Loucy (cell line): ENCODE data around the gene CREG2.
A peak's percentile ranks its signal among the peaks of the same experiment; 100 is the strongest.

Experiments
- H2AFZ ChIP-seq: fragments of 200-600 bp; sonication (generic); 2 replicates; pipeline ENCODE4 v1.6.0; 2016; ENCODE audit warnings: antibody characterized with exemption, mild to moderate bottlenecking, low read length, moderate library complexity
- H3F3A ChIP-seq: fragments of 200-600 bp; 2 replicates; pipeline ENCODE4 v1.6.0; 2016; ENCODE audit warnings: antibody characterized with exemption, low read depth, mild to moderate bottlenecking
- H3K27me3 ChIP-seq: fragments of 200-600 bp; sonication (generic); 2 replicates; pipeline ENCODE4 v1.6.1; 2014; ENCODE audit warnings: low read length, mild to moderate bottlenecking; ENCODE audit not compliant: insufficient read depth, poor library complexity, severe bottlenecking
- H3K36me3 ChIP-seq: fragments of 200-600 bp; sonication (generic); 2 replicates; pipeline ENCODE4 v1.6.1; 2016; ENCODE audit warnings: low read length; ENCODE audit not compliant: insufficient read depth
- H3K4me1 ChIP-seq: fragments of 200-600 bp; sonication (generic); 2 replicates; pipeline ENCODE4 v1.5.1; 2014; ENCODE audit warnings: low read length, mild to moderate bottlenecking; ENCODE audit not compliant: insufficient read depth, poor library complexity, severe bottlenecking
- H3K4me2 ChIP-seq: fragments of 200-600 bp; sonication (generic); 2 replicates; pipeline ENCODE4 v1.6.0; 2014; ENCODE audit warnings: antibody characterized with exemption, low read length, low read depth, mild to moderate bottlenecking; ENCODE audit not compliant: poor library complexity, severe bottlenecking
- H3K4me3 ChIP-seq: fragments of 200-600 bp; sonication (generic); 2 replicates; pipeline ENCODE4 v1.5.1; 2014; ENCODE audit warnings: low read length, mild to moderate bottlenecking, mixed read lengths; ENCODE audit not compliant: poor library complexity, severe bottlenecking
- H3K79me2 ChIP-seq: fragments of 200-600 bp; sonication (generic); 2 replicates; pipeline ENCODE4 v1.6.1; 2014; ENCODE audit warnings: low read length; ENCODE audit not compliant: insufficient read depth
- H3K9ac ChIP-seq: fragments of 200-600 bp; sonication (generic); 2 replicates; pipeline ENCODE4 v1.6.0; 2014; ENCODE audit warnings: mild to moderate bottlenecking, low read depth, low read length, moderate library complexity; ENCODE audit not compliant: poor library complexity, severe bottlenecking
- H3K9me2 ChIP-seq: fragments of 200-600 bp; sonication (generic); replicated peaks from 2 replicates; pipeline ENCODE4 v1.6.1; 2016; ENCODE audit warnings: low read depth, low read length, mixed read lengths
- H3K9me3 ChIP-seq: fragments of 200-600 bp; sonication (generic); 2 replicates; pipeline ENCODE4 v1.6.1; 2014; ENCODE audit warnings: mild to moderate bottlenecking, antibody characterized with exemption, low read length, low read depth; ENCODE audit not compliant: insufficient read depth
- H4K20me1 ChIP-seq: fragments of 200-600 bp; sonication (generic); 2 replicates; pipeline ENCODE4 v1.6.0; 2014; ENCODE audit warnings: antibody characterized with exemption, low read length, mild to moderate bottlenecking; ENCODE audit not compliant: insufficient read depth, poor library complexity, severe bottlenecking
- EZH2phosphoT487 ChIP-seq: fragments of 200-600 bp; IDR thresholded peaks from 2 replicates; pipeline ENCODE4 v1.6.1; 2018; ENCODE audit warnings: antibody characterized with exemption, mild to moderate bottlenecking, moderate library complexity, borderline replicate concordance
- TF ChIP-seq, protein P1 (sequence below): fragments of 200-600 bp; sonication (generic); conservative IDR thresholded peaks from 2 replicates; pipeline ENCODE4 v1.5.1; 2014; ENCODE audit warnings: mild to moderate bottlenecking, antibody characterized with exemption, low read length

Gene CREG2

GRCh38 chr2:101386599-101387150, 628 bp downstream of the CREG2 start:
- peak overlapping the region; percentile 75 for H3K4me2 ChIP-seq
- no peaks in the 10 kb centered on the region for H3K79me2 ChIP-seq
- peaks cover 5% of the 10 kb centered on the region for H3K4me1 ChIP-seq
- peak overlapping the region; percentile 71 for H3K4me3 ChIP-seq
- no peaks in the 10 kb centered on the region for H3F3A ChIP-seq
- no peak overlapping the region for H3K9ac ChIP-seq
- H3K9me2 ChIP-seq, result no peaks in the 10 kb centered on the region
- no peaks in the 10 kb centered on the region for H3K9me3 ChIP-seq
- H4K20me1 ChIP-seq, result no peaks in the 10 kb centered on the region
- peak overlapping the region; percentile 54; the same call in 1 of the 2 replicates for H2AFZ ChIP-seq
- TF ChIP-seq EZH2phosphoT487, result no peak
- TF ChIP-seq, protein P1, sequence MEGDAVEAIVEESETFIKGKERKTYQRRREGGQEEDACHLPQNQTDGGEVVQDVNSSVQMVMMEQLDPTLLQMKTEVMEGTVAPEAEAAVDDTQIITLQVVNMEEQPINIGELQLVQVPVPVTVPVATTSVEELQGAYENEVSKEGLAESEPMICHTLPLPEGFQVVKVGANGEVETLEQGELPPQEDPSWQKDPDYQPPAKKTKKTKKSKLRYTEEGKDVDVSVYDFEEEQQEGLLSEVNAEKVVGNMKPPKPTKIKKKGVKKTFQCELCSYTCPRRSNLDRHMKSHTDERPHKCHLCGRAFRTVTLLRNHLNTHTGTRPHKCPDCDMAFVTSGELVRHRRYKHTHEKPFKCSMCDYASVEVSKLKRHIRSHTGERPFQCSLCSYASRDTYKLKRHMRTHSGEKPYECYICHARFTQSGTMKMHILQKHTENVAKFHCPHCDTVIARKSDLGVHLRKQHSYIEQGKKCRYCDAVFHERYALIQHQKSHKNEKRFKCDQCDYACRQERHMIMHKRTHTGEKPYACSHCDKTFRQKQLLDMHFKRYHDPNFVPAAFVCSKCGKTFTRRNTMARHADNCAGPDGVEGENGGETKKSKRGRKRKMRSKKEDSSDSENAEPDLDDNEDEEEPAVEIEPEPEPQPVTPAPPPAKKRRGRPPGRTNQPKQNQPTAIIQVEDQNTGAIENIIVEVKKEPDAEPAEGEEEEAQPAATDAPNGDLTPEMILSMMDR, result no peak
- no peaks in the 10 kb centered on the region for H3K36me3 ChIP-seq
- H3K27me3 ChIP-seq, result no peaks in the 10 kb centered on the region

GRCh38 chr2:101383016-101383541, 4.2 kb downstream of the CREG2 start:
- Histone ChIP-seq H3K9me3 (no peaks in the 10 kb centered on the region), H3K36me3 (no peaks in the 10 kb centered on the region), H3K9me2 (no peaks in the 10 kb centered on the region), H3K27me3 (no peaks in the 10 kb centered on the region), H3K4me3 (no peak overlapping the region), H3K79me2 (no peaks in the 10 kb centered on the region), H3K4me2 (no peak overlapping the region), H4K20me1 (no peaks in the 10 kb centered on the region), H3F3A (no peaks in the 10 kb centered on the region), H3K9ac (no peak overlapping the region), H2AFZ (no peak overlapping the region), H3K4me1 (peaks cover 5% of the 10 kb centered on the region)
- no peak for TF ChIP-seq EZH2phosphoT487
- TF ChIP-seq, protein P1, result no peak

DNA sequence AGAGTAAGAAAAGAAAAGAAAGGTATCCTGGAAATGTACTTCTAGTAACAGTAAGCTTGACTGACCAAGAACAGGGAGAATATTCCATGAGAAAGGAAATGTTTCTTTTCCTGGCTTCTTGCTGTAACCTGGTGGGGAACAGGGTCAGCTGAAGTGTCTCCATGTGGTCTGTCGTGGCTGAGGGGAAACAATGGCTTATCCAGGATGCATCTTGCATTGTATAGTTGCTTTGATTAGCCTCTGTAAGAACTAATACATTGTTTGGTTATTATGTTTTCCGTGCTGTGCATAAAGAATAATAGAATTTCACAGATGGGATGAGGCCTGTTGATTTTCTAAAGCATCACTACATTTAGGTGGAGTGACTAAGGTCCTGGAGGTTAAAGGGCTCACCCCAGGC, 4.9 kb downstream of the CREG2 start:
- Histone ChIP-seq H3K4me1 (peaks cover under 1% of the 10 kb centered on the region), H3K9me3 (no peaks in the 10 kb centered on the region), H3K27me3 (no peaks in the 10 kb centered on the region), H3K4me3 (no peak overlapping the region), H3K4me2 (no peak overlapping the region), H3K9ac (no peak overlapping the region), H2AFZ (no peak overlapping the region), H3F3A (no peaks in the 10 kb centered on the region), H4K20me1 (no peaks in the 10 kb centered on the region), H3K9me2 (no peaks in the 10 kb centered on the region), H3K36me3 (no peaks in the 10 kb centered on the region), H3K79me2 (no peaks in the 10 kb centered on the region)
- TF ChIP-seq, protein P1, result no peak
- no peak for TF ChIP-seq EZH2phosphoT487
